MCF 10A (cell line): Measurements from ENCODE around the gene PARD6A. TPM values are rescaled to one million over a fixed set of nuclear protein-coding genes. Genes with fewer than 3 reads are reported as not detected.

Experiments used
- BruUV-seq: library from RNA; stranded (reverse); fragments of 400-500 nt; replicated peaks from 2 replicates; lab custom pipeline; 2021; lab: Mats Ljungman, UMichigan
- CTCF ChIA-PET: fragments of 300-600 bp; sonication (Branson Sonifier 250); formaldehyde crosslinking; extraction: SDS; loops from one replicate; lab custom pipeline; 2021; ENCODE audit warnings: antibody characterized with exemption, inconsistent platforms; lab: Yijun Ruan, JAX
- POLR2A ChIA-PET: fragments of 300-600, 350-650 bp; sonication (Branson Sonifier 250); formaldehyde crosslinking; extraction: SDS; loops from one replicate; lab custom pipeline; 2020; ENCODE audit warnings: antibody characterized with exemption, inconsistent platforms; lab: Yijun Ruan, JAX
- DNase-seq: peaks from one replicate; pipeline ENCODE4 v3.0.0-alpha.2; 2018; ENCODE audit not compliant: unreplicated experiment
- H3K27ac Mint-ChIP-seq: one replicate; pipeline ENCODE4 v1.8.0; 2022; ENCODE audit warnings: mild to moderate bottlenecking, low read depth, mixed read lengths; ENCODE audit not compliant: unreplicated experiment
- H3K27me3 Mint-ChIP-seq: one replicate; pipeline ENCODE4 v1.8.0; 2022; ENCODE audit warnings: mixed read lengths; ENCODE audit not compliant: insufficient read depth, unreplicated experiment
- H3K36me3 Mint-ChIP-seq: one replicate; pipeline ENCODE4 v1.8.0; 2022; ENCODE audit warnings: mild to moderate bottlenecking, moderate library complexity, mixed read lengths; ENCODE audit not compliant: insufficient read depth, unreplicated experiment
- H3K4me1 Mint-ChIP-seq: one replicate; pipeline ENCODE4 v1.8.0; 2022; ENCODE audit warnings: mixed read lengths; ENCODE audit not compliant: insufficient read depth, unreplicated experiment
- H3K4me3 Mint-ChIP-seq: one replicate; pipeline ENCODE4 v1.8.0; 2022; ENCODE audit warnings: mild to moderate bottlenecking, moderate library complexity, mixed read lengths; ENCODE audit not compliant: unreplicated experiment
- H3K9me3 Mint-ChIP-seq: one replicate; pipeline ENCODE4 v1.8.0; 2022; ENCODE audit warnings: mixed read lengths; ENCODE audit not compliant: unreplicated experiment
- CTCF ChIP-seq: fragments of 200-600 bp; IDR thresholded peaks from one replicate; pipeline ENCODE4 v1.8.0; 2022; ENCODE audit warnings: antibody characterized with exemption, mild to moderate bottlenecking; ENCODE audit not compliant: unreplicated experiment
- intact Hi-C: fragments of 100-400 bp; cut with micrococcal nuclease; formaldehyde crosslinking; loops from 2 replicates; pipeline ENCODE4 v1.14.1; 2022
- total RNA-seq: library from RNA; stranded (reverse); gene quantifications from 2 replicates; pipeline ENCODE4 v1.2.3, GENCODE V29; 2022

The PARD6A gene
- total RNA-seq, 1 experiment from 2014 or later: 4.5 TPM

- Mint-ChIP-seq H3K4me3 (no peak overlapping the region), H3K9me3 (no peaks in the 10 kb centered on the region), H3K27me3 (peaks cover 19% of the 10 kb centered on the region), H3K4me1 (peaks cover 6% of the 10 kb centered on the region), H3K27ac (no peak overlapping the region), H3K36me3 (peaks cover 6% of the 10 kb centered on the region)
- no peak for DNase-seq
- intact Hi-C loops: no loop called here
- BruUV-seq: no TSS peak
- CTCF ChIA-PET: interaction anchor here (1.5 kb wide), 1 partner anchor 109 kb away, joined by 3 read pairs; no protein-coding TSS in a partner anchor
- POLR2A ChIA-PET: interaction anchor here (0.7 kb wide), 1 partner anchor 16 kb away, joined by 3 read pairs; no protein-coding TSS in a partner anchor
- TF ChIP-seq CTCF: no peak
These were observed 5.4 kb upstream of the PARD6A start for GRCh38 chr16:67655363-67655762.

DNA sequence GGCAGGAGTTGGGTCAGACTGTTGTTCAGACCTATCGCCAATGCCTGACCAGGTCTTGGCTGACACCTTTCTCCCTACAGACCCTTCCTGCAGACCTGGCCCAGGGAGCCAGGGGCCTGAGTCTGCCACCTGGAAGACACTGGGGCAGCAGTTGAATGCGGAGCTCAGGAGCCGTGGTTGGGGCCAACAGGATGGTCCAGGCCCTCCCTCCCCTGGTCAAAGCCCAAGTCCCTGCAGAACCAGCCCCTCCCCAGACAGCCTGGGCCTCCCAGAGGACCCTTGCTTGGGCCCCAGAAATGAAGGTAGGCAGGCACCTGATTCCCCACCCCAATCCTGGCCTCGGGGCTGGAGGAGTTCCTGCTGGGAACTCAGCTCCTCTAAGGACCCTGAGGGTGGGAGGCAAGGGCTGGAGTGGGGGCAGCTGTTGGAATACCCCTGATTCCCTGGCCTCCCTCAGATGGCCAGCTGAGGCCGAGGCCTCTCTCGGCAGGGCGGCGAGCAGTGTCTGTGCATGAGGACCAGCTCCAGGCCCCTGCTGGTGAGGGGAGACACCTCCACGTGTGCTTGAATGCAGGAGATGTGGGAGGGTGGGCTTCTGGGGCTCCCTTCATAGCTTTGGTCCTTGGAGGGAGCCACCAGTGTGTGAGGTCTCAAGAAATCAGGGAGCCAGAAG lies 4.3 kb upstream of the PARD6A start:
- intact Hi-C loops: no loop called here
- Mint-ChIP-seq H3K9me3 (no peaks in the 10 kb centered on the region), H3K27ac (no peak overlapping the region), H3K4me3 (no peak overlapping the region), H3K36me3 (peaks cover 6% of the 10 kb centered on the region), H3K4me1 (peaks cover 6% of the 10 kb centered on the region), H3K27me3 (peaks cover 7% of the 10 kb centered on the region)
- ChIA-PET POLR2A (no interaction called here), CTCF (interaction anchor here (0.5 to 1.5 kb wide), 6 partner anchors 57 to 167 kb away, joined by 3 to 4 read pairs (median 3); no protein-coding TSS in a partner anchor)
- DNase-seq: no peak
- no TSS peak for BruUV-seq
- TF ChIP-seq CTCF: no peak

- ChIA-PET POLR2A (no interaction called here), CTCF (interaction anchor here (0.5 to 1.4 kb wide), 7 partner anchors 57 to 384 kb away, joined by 3 to 4 read pairs (median 3); no protein-coding TSS in a partner anchor)
- no peak for TF ChIP-seq CTCF
- H3K4me1 Mint-ChIP-seq: peaks cover 6% of the 10 kb centered on the region
- H3K27me3 Mint-ChIP-seq: peaks cover 1% of the 10 kb centered on the region
- H3K4me3 Mint-ChIP-seq: no peak overlapping the region
- BruUV-seq: no TSS peak
- no peak overlapping the region for H3K27ac Mint-ChIP-seq
- H3K9me3 Mint-ChIP-seq: no peaks in the 10 kb centered on the region
- peaks cover 6% of the 10 kb centered on the region for H3K36me3 Mint-ChIP-seq
- intact Hi-C loops: no loop called here
- no peak for DNase-seq
These were observed 3.6 kb upstream of the PARD6A start for GRCh38 chr16:67657017-67657608.

GRCh38 chr16:67657751-67658518 lies 2.8 kb upstream of the PARD6A start:
- Mint-ChIP-seq H3K27me3 (no peaks in the 10 kb centered on the region), H3K4me1 (peaks cover 6% of the 10 kb centered on the region), H3K4me3 (peak overlapping the region; percentile 86), H3K27ac (no peak overlapping the region), H3K9me3 (no peaks in the 10 kb centered on the region), H3K36me3 (peaks cover 6% of the 10 kb centered on the region)
- CTCF ChIA-PET: interaction anchor here (0.6 to 1.8 kb wide), 6 partner anchors 9 to 661 kb away, joined by 3 to 9 read pairs (median 3); partner anchors contain the start of gene CTCF
- BruUV-seq: no TSS peak
- no peak for TF ChIP-seq CTCF
- POLR2A ChIA-PET: no interaction called here
- intact Hi-C loops: no loop called here
- no peak for DNase-seq
